MG63 (cell line): Measurements from ENCODE around the gene TEX35. TPM values are rescaled to one million over a fixed set of nuclear protein-coding genes. Genes with fewer than 3 reads are reported as not detected.

Source experiments
- DNase-seq: peaks from one replicate; pipeline ENCODE4 v3.0.0-alpha.2; 2020
- H3K27me3 ChIP-seq: fragments of 250-450 bp; sonication (Bioruptor Pico); 2 replicates; pipeline ENCODE4 v1.5.1; 2020; ENCODE audit warnings: mild to moderate bottlenecking, moderate library complexity
- H3K36me3 ChIP-seq: fragments of 250-450 bp; sonication (Bioruptor Pico); 2 replicates; pipeline ENCODE4 v1.5.1; 2020; ENCODE audit warnings: mild to moderate bottlenecking, moderate library complexity
- H3K4me3 ChIP-seq: fragments of 250-450 bp; sonication (Bioruptor Pico); 2 replicates; pipeline ENCODE4 v1.5.1; 2020; ENCODE audit warnings: mild to moderate bottlenecking, moderate library complexity
- H3K9me3 ChIP-seq: fragments of 250-450 bp; sonication (Bioruptor Pico); 2 replicates; pipeline ENCODE4 v1.5.1; 2020; ENCODE audit warnings: mild to moderate bottlenecking, moderate library complexity
- total RNA-seq: library from RNA; depleted of rRNA; stranded (reverse); fragments of >200 nt; shearing (Covaris generic); gene quantifications from 2 replicates; pipeline ENCODE4 v1.2.3, GENCODE V29; 2014; ENCODE audit warnings: low replicate concordance; rRNA removed

The TEX35 gene
- total RNA-seq = not detected in 2 replicates

- Histone ChIP-seq H3K4me3 (no peak within 1 kb of the TSS), H3K36me3 (no peaks in the 10 kb centered on the region), H3K9me3 (no peaks in the 10 kb centered on the region), H3K27me3 (no peaks in the 10 kb centered on the region)
- DNase-seq = no peak
These were observed at the start of gene TEX35 for GRCh38 chr1:178512566-178513277. TSS of gene TEX35 (plus strand) at chr1:178513109. CDS start at chr1:178513189, 80 bp downstream.

- peaks cover 24% of the 10 kb centered on the region for H3K36me3 ChIP-seq
- H3K9me3 ChIP-seq = no peaks in the 10 kb centered on the region
- H3K27me3 ChIP-seq = no peaks in the 10 kb centered on the region
- no peak for DNase-seq
- H3K4me3 ChIP-seq = no peak overlapping the region
These were observed 48.8 kb upstream of the TEX35 start for GRCh38 chr1:178464141-178464540.

GRCh38 chr1:178464566-178464965, 48.3 kb upstream of the TEX35 start:
- no peaks in the 10 kb centered on the region for H3K9me3 ChIP-seq
- no peak overlapping the region for H3K4me3 ChIP-seq
- no peak for DNase-seq

GRCh38 chr1:178465011-178465410, 47.9 kb upstream of the TEX35 start:
- H3K4me3 ChIP-seq = no peak overlapping the region
- H3K27me3 ChIP-seq = no peaks in the 10 kb centered on the region
- peaks cover 24% of the 10 kb centered on the region for H3K36me3 ChIP-seq
- no peak for DNase-seq
- no peaks in the 10 kb centered on the region for H3K9me3 ChIP-seq

More at GRCh38 chr1:178464566-178464965, 48.3 kb upstream of the TEX35 start:
- H3K36me3 ChIP-seq = peaks cover 24% of the 10 kb centered on the region
- H3K27me3 ChIP-seq = no peaks in the 10 kb centered on the region

- Histone ChIP-seq H3K9me3 (no peaks in the 10 kb centered on the region), H3K36me3 (peaks cover 24% of the 10 kb centered on the region), H3K27me3 (no peaks in the 10 kb centered on the region), H3K4me3 (no peak overlapping the region)
- no peak for DNase-seq
These were observed 45.1 kb upstream of the TEX35 start for GRCh38 chr1:178467837-178468236.

- no peak for DNase-seq
- no peaks in the 10 kb centered on the region for H3K9me3 ChIP-seq
- H3K27me3 ChIP-seq = no peaks in the 10 kb centered on the region
- peaks cover 30% of the 10 kb centered on the region for H3K36me3 ChIP-seq
- H3K4me3 ChIP-seq = no peak overlapping the region
These were observed 42.4 kb upstream of the TEX35 start for GRCh38 chr1:178470411-178470960.

GRCh38 chr1:178472531-178472930, 40.4 kb upstream of the TEX35 start:
- Histone ChIP-seq H3K27me3 (no peaks in the 10 kb centered on the region), H3K36me3 (peaks cover 19% of the 10 kb centered on the region), H3K4me3 (no peak overlapping the region), H3K9me3 (no peaks in the 10 kb centered on the region)
- DNase-seq = no peak

GRCh38 chr1:178477373-178477772, 35.5 kb upstream of the TEX35 start:
- H3K36me3 ChIP-seq = peaks cover 12% of the 10 kb centered on the region; the same call in 1 of the 2 replicates
- no peak overlapping the region for H3K4me3 ChIP-seq
- no peaks in the 10 kb centered on the region for H3K27me3 ChIP-seq
- no peak for DNase-seq
- no peaks in the 10 kb centered on the region for H3K9me3 ChIP-seq

GRCh38 chr1:178477841-178478240, 35.1 kb upstream of the TEX35 start:
- no peaks in the 10 kb centered on the region for H3K9me3 ChIP-seq
- no peak overlapping the region for H3K4me3 ChIP-seq
- no peaks in the 10 kb centered on the region for H3K27me3 ChIP-seq
- peaks cover 12% of the 10 kb centered on the region; the same call in 1 of the 2 replicates for H3K36me3 ChIP-seq
- DNase-seq = no peak

GRCh38 chr1:178483251-178483957, 29.5 kb upstream of the TEX35 start:
- Histone ChIP-seq H3K9me3 (no peaks in the 10 kb centered on the region), H3K36me3 (0 out of 2 replicates have a peak, but pooled peaks cover 3% of the 10 kb centered on the region), H3K4me3 (no peak overlapping the region), H3K27me3 (no peaks in the 10 kb centered on the region)
- no peak for DNase-seq

GRCh38 chr1:178484698-178485225, 28.1 kb upstream of the TEX35 start:
- no peak overlapping the region for H3K4me3 ChIP-seq
- no peak for DNase-seq
- no peaks in the 10 kb centered on the region for H3K27me3 ChIP-seq
- H3K36me3 ChIP-seq = 0 out of 2 replicates have a peak, but pooled peaks cover 3% of the 10 kb centered on the region
- H3K9me3 ChIP-seq = no peaks in the 10 kb centered on the region

- Histone ChIP-seq H3K36me3 (no peaks in the 10 kb centered on the region), H3K9me3 (no peaks in the 10 kb centered on the region), H3K27me3 (no peaks in the 10 kb centered on the region), H3K4me3 (no peak overlapping the region)
- no peak for DNase-seq
These were observed 27.3 kb upstream of the TEX35 start for GRCh38 chr1:178485541-178485981.

- no peak for DNase-seq
- Histone ChIP-seq H3K27me3 (no peaks in the 10 kb centered on the region), H3K36me3 (no peaks in the 10 kb centered on the region), H3K9me3 (no peaks in the 10 kb centered on the region), H3K4me3 (no peak overlapping the region)
These were observed 26.5 kb upstream of the TEX35 start for GRCh38 chr1:178486100-178487069.

- Histone ChIP-seq H3K27me3 (no peaks in the 10 kb centered on the region), H3K36me3 (no peaks in the 10 kb centered on the region), H3K4me3 (no peak overlapping the region), H3K9me3 (no peaks in the 10 kb centered on the region)
- DNase-seq = no peak
These were observed 25.8 kb upstream of the TEX35 start for GRCh38 chr1:178487070-178487615.

- Histone ChIP-seq H3K36me3 (no peaks in the 10 kb centered on the region), H3K4me3 (no peak overlapping the region), H3K27me3 (no peaks in the 10 kb centered on the region), H3K9me3 (no peaks in the 10 kb centered on the region)
- DNase-seq = no peak
These were observed 24.5 kb upstream of the TEX35 start for GRCh38 chr1:178488393-178488792.

GRCh38 chr1:178489399-178489798, 23.5 kb upstream of the TEX35 start:
- no peaks in the 10 kb centered on the region for H3K27me3 ChIP-seq
- H3K4me3 ChIP-seq = no peak overlapping the region
- H3K36me3 ChIP-seq = no peaks in the 10 kb centered on the region
- DNase-seq = no peak
- H3K9me3 ChIP-seq = no peaks in the 10 kb centered on the region
